ENCODE results near the gene UVRAG.

Gene UVRAG

GRCh38 chr11:76090174-76090573 is 275.2 kb downstream of the UVRAG start:
- Histone ChIP-seq H4K20me1 (ENCODE audit: low read depth, low read length) (no peaks in the 10 kb centered on the region), H3F3A (ENCODE audit: insufficient read depth) (no peaks in the 10 kb centered on the region), H3K36me3 (ENCODE audit: low read length) (peaks cover 8% of the 10 kb centered on the region; the same call in 1 of the 2 replicates), H3K27me3 (ENCODE audit: low read length) (no peaks in the 10 kb centered on the region), H3K9me3 (ENCODE audit: insufficient read depth, low read length) (peaks cover 5% of the 10 kb centered on the region; the same call in 1 of the 2 replicates), H3K4me3 (ENCODE audit: insufficient read depth, low read length, poor library complexity, severe bottlenecking) (no peak overlapping the region), H3K4me2 (ENCODE audit: low read depth, low read length, poor library complexity, severe bottlenecking) (no peak overlapping the region), H3K9ac (ENCODE audit: low read length) (no peak overlapping the region), H2AFZ (ENCODE audit: low read depth, low read length, severe bottlenecking) (no peak overlapping the region), H3K79me2 (ENCODE audit: insufficient read depth, low read length) (peaks cover 5% of the 10 kb centered on the region; the same call in 1 of the 2 replicates), H3K9me2 (replicated peaks; ENCODE audit: insufficient read depth, low read length) (no peaks in the 10 kb centered on the region), H3K27ac (ENCODE audit: low read depth, low read length) (no peak overlapping the region)
- TF ChIP-seq, protein P1, sequence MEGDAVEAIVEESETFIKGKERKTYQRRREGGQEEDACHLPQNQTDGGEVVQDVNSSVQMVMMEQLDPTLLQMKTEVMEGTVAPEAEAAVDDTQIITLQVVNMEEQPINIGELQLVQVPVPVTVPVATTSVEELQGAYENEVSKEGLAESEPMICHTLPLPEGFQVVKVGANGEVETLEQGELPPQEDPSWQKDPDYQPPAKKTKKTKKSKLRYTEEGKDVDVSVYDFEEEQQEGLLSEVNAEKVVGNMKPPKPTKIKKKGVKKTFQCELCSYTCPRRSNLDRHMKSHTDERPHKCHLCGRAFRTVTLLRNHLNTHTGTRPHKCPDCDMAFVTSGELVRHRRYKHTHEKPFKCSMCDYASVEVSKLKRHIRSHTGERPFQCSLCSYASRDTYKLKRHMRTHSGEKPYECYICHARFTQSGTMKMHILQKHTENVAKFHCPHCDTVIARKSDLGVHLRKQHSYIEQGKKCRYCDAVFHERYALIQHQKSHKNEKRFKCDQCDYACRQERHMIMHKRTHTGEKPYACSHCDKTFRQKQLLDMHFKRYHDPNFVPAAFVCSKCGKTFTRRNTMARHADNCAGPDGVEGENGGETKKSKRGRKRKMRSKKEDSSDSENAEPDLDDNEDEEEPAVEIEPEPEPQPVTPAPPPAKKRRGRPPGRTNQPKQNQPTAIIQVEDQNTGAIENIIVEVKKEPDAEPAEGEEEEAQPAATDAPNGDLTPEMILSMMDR (IDR thresholded peaks at IDR 0.05; ENCODE audit: insufficient read depth, low read length, poor library complexity, severe bottlenecking), result no peak
- TF ChIP-seq EZH2phosphoT487 (conservative IDR thresholded peaks at IDR 0.05; ENCODE audit: low read length), result no peak

- TF ChIP-seq, protein P1 (IDR thresholded peaks at IDR 0.05; ENCODE audit: insufficient read depth, low read length, poor library complexity, severe bottlenecking), result no peak
- TF ChIP-seq EZH2phosphoT487 (conservative IDR thresholded peaks at IDR 0.05; ENCODE audit: low read length), result no peak
- H3K9ac ChIP-seq (ENCODE audit: low read length), result no peak overlapping the region
- H3K27ac ChIP-seq (ENCODE audit: low read depth, low read length), result no peak overlapping the region
- peaks cover 5% of the 10 kb centered on the region; the same call in 1 of the 2 replicates for H3K79me2 ChIP-seq (ENCODE audit: insufficient read depth, low read length)
- no peaks in the 10 kb centered on the region for H4K20me1 ChIP-seq (ENCODE audit: low read depth, low read length)
- H3K4me3 ChIP-seq (ENCODE audit: insufficient read depth, low read length, poor library complexity, severe bottlenecking), result no peak overlapping the region
- H3K9me2 ChIP-seq (replicated peaks; ENCODE audit: insufficient read depth, low read length), result no peaks in the 10 kb centered on the region
- no peak overlapping the region for H2AFZ ChIP-seq (ENCODE audit: low read depth, low read length, severe bottlenecking)
- no peak overlapping the region for H3K4me2 ChIP-seq (ENCODE audit: low read depth, low read length, poor library complexity, severe bottlenecking)
- H3K27me3 ChIP-seq (ENCODE audit: low read length), result no peaks in the 10 kb centered on the region
- peaks cover 8% of the 10 kb centered on the region; the same call in 1 of the 2 replicates for H3K36me3 ChIP-seq (ENCODE audit: low read length)
- no peaks in the 10 kb centered on the region for H3F3A ChIP-seq (ENCODE audit: insufficient read depth)
- peaks cover 5% of the 10 kb centered on the region; the same call in 1 of the 2 replicates for H3K9me3 ChIP-seq (ENCODE audit: insufficient read depth, low read length)
Observed at GRCh38 chr11:76090821-76091220, 275.8 kb downstream of the UVRAG start.

DNA sequence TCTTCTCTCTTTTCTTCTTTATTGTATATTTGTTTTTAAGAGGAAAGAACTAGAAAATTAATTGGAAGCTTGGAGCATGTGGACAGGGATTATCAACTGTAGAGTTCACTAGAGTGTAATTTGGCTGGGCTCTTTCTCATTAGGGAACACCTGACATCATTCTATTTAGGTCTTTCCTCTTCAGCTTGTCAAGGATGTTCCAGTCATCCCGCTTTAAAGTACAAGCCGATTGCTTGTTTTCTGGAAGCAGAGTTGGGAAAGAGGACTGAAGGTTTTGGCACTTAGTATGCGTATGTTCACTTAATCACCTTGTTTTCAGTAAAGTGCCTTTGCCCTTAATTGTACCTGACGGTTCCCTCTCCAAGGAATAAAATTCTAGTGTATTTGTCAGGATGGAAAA is 279.7 kb downstream of the UVRAG start:
- H2AFZ ChIP-seq (ENCODE audit: low read depth, low read length, severe bottlenecking), result no peak overlapping the region
- 0 out of 2 replicates have a peak, but pooled peaks cover 3% of the 10 kb centered on the region for H4K20me1 ChIP-seq (ENCODE audit: low read depth, low read length)
- no peak overlapping the region for H3K9ac ChIP-seq (ENCODE audit: low read length)
- H3K27me3 ChIP-seq (ENCODE audit: low read length), result no peaks in the 10 kb centered on the region
- no peaks in the 10 kb centered on the region for H3K9me2 ChIP-seq (replicated peaks; ENCODE audit: insufficient read depth, low read length)
- no peak overlapping the region for H3K27ac ChIP-seq (ENCODE audit: low read depth, low read length)
- peaks cover 5% of the 10 kb centered on the region; the same call in 1 of the 2 replicates for H3K9me3 ChIP-seq (ENCODE audit: insufficient read depth, low read length)
- no peak overlapping the region for H3K4me3 ChIP-seq (ENCODE audit: insufficient read depth, low read length, poor library complexity, severe bottlenecking)
- H3K79me2 ChIP-seq (ENCODE audit: insufficient read depth, low read length), result peaks cover 7% of the 10 kb centered on the region; the same call in 1 of the 2 replicates
- no peaks in the 10 kb centered on the region; the same call in 1 of the 2 replicates for H3F3A ChIP-seq (ENCODE audit: insufficient read depth)
- no peak overlapping the region for H3K4me2 ChIP-seq (ENCODE audit: low read depth, low read length, poor library complexity, severe bottlenecking)
- H3K36me3 ChIP-seq (ENCODE audit: low read length), result peaks cover 13% of the 10 kb centered on the region; the same call in 1 of the 2 replicates
- TF ChIP-seq, protein P1 (IDR thresholded peaks at IDR 0.05; ENCODE audit: insufficient read depth, low read length, poor library complexity, severe bottlenecking), result no peak
- TF ChIP-seq EZH2phosphoT487 (conservative IDR thresholded peaks at IDR 0.05; ENCODE audit: low read length), result no peak
